ENCODE results near the gene RINT1. TPM values are rescaled to one million over a fixed set of nuclear protein-coding genes. Genes with fewer than 3 reads are reported as not detected.

RINT1 gene
- total RNA-seq, 1 experiment from 2014 or later = 24.7 TPM

GRCh38 chr7:105532709-105533460 lies 884 bp downstream of the RINT1 start:
- DNase-seq (ENCODE audit: low spot score) = no peak

- DNase-seq (ENCODE audit: low spot score) = no peak
Measured at GRCh38 chr7:105538339-105538738, 6.3 kb downstream of the RINT1 start.

GRCh38 chr7:105559926-105560325 lies 27.9 kb downstream of the RINT1 start:
- DNase-seq (ENCODE audit: low spot score) = no peak

- DNase-seq (ENCODE audit: low spot score) = no peak
Measured at GRCh38 chr7:105565190-105565589, 33.2 kb downstream of the RINT1 start.

GRCh38 chr7:105567024-105567423 lies 35.0 kb downstream of the RINT1 start:
- DNase-seq (ENCODE audit: low spot score) = no peak

GRCh38 chr7:105567821-105568220 lies 35.8 kb downstream of the RINT1 start:
- DNase-seq (ENCODE audit: low spot score) = no peak

GRCh38 chr7:105571891-105572290 lies 39.9 kb downstream of the RINT1 start:
- no peak for DNase-seq (ENCODE audit: low spot score)

- no peak for DNase-seq (ENCODE audit: low spot score)
Measured at GRCh38 chr7:105577251-105577650, 45.2 kb downstream of the RINT1 start.

- no peak for DNase-seq (ENCODE audit: low spot score)
Measured at GRCh38 chr7:105578496-105578895, 46.5 kb downstream of the RINT1 start.

- DNase-seq (ENCODE audit: low spot score) = peak; percentile 49
Measured at GRCh38 chr7:105580022-105580740, 48.2 kb downstream of the RINT1 start.

GRCh38 chr7:105581066-105581811 lies 49.2 kb downstream of the RINT1 start, which contains the start of gene EFCAB10:
EFCAB10 (minus strand) TSS chr7:105581493; CDS start chr7:105581463, 30 bp downstream.
- DNase-seq (ENCODE audit: low spot score) = no peak

GRCh38 chr7:105583061-105583460 lies 51.1 kb downstream of the RINT1 start:
- DNase-seq (ENCODE audit: low spot score) = no peak

- DNase-seq (ENCODE audit: low spot score) = no peak
Measured at GRCh38 chr7:105584165-105584564, 52.2 kb downstream of the RINT1 start.

- DNase-seq (ENCODE audit: low spot score) = no peak
Measured at GRCh38 chr7:105585850-105586500, 54.0 kb downstream of the RINT1 start.

GRCh38 chr7:105587909-105588635 lies 56.1 kb downstream of the RINT1 start:
- no peak for DNase-seq (ENCODE audit: low spot score)

GRCh38 chr7:105589356-105590077 lies 57.5 kb downstream of the RINT1 start:
- peak; percentile 88 for DNase-seq (ENCODE audit: low spot score)

- DNase-seq (ENCODE audit: low spot score) = no peak
Measured at GRCh38 chr7:105590793-105591192, 58.8 kb downstream of the RINT1 start.

- DNase-seq (ENCODE audit: low spot score) = no peak
Measured at GRCh38 chr7:105591522-105591921, 59.5 kb downstream of the RINT1 start.

- DNase-seq (ENCODE audit: low spot score) = no peak
Measured at GRCh38 chr7:105594034-105594433, 62.0 kb downstream of the RINT1 start.

- DNase-seq (ENCODE audit: low spot score) = no peak
Measured at GRCh38 chr7:105596866-105597265, 64.9 kb downstream of the RINT1 start.
